K562 (cell line): ENCODE results near the gene LDB2. TPM values are rescaled to one million over a fixed set of nuclear protein-coding genes. Genes with fewer than 3 reads are reported as not detected.
"Not testable (repeated sequence)": the region's sequence is repeated elsewhere in the genome, so short reads cannot be mapped to it uniquely, and the experiment has no call there.

Experiments used
- ATAC-seq: fragments of 200-7000 bp; cut with Tn5 transposase; 3 replicates; pipeline ENCODE4 v1.9.1; 2020; ENCODE audit warnings: moderate library complexity
- BruUV-seq: library from RNA; stranded (reverse); fragments of 400-500 nt; replicated peaks from 2 replicates; lab custom pipeline; 2021; lab: Mats Ljungman, UMichigan
- CTCF ChIA-PET: fragments of 300-600 bp; formaldehyde crosslinking; extraction: SDS; loops from one replicate; lab custom pipeline; 2021; ENCODE audit warnings: low intra/inter-chr PET ratio; lab: Yijun Ruan, JAX
- POLR2A ChIA-PET: fragments of 300-600, 350-650 bp; sonication (Branson Sonifier 250); formaldehyde crosslinking; extraction: SDS; loops from one replicate; lab custom pipeline; 2021; ENCODE audit warnings: antibody characterized with exemption, inconsistent platforms; lab: Yijun Ruan, JAX
- DNase-seq, 4 experiments: peaks; one replicate each; pipeline versions ENCODE4 v3.0.0 to v3.0.0-alpha.2; 2011 to 2018; ENCODE audit warnings: low spot score in 3 of 4, mixed read lengths in 3 of 4; ENCODE audit errors: extremely low read depth in 1 of 4
- FAIRE-seq: peaks from 2 replicates; lab custom pipeline; 2011; peaks lifted over from hg19 to GRCh38; lab: Jason Lieb, UNC
- H2AFZ ChIP-seq: 2 replicates; pipeline ENCODE4 v1.6.0; 2011; ENCODE audit warnings: low read depth, low read length, control low read depth, inconsistent platforms
- H3K27ac ChIP-seq: fragments of 200-600 bp; 3 replicates; pipeline ENCODE4 v1.8.0; 2011; ENCODE audit warnings: low read depth, mild to moderate bottlenecking, control low read depth, inconsistent platforms, low read length, moderate library complexity, mixed read lengths; ENCODE audit errors: extremely low read depth
- H3K27me3 ChIP-seq, 2 experiments: fragments of 300-600 bp in 1 of 2; 2 replicates in 1 of 2; 3 replicates in 1 of 2; pipeline versions ENCODE4 v1.6.0 to v1.8.0; 2011; ENCODE audit warnings: inconsistent platforms in 2 of 2, low read length in 2 of 2, mild to moderate bottlenecking in 1 of 2, mixed read lengths in 1 of 2, moderate library complexity in 1 of 2; ENCODE audit not compliant: control insufficient read depth in 2 of 2, insufficient read depth in 2 of 2
- H3K36me3 ChIP-seq: fragments of 300-600 bp; 3 replicates; pipeline ENCODE4 v1.8.0; 2011; ENCODE audit warnings: mild to moderate bottlenecking, low read length, inconsistent platforms; ENCODE audit not compliant: control insufficient read depth, insufficient read depth
- H3K4me1 ChIP-seq, 2 experiments: fragments of 200-600 bp in 1 of 2; replicated peaks in 1 of 2; 2 replicates in 1 of 2; 3 replicates in 1 of 2; pipeline versions ENCODE4 v1.5.1 to v1.8.0; 2011; ENCODE audit warnings: inconsistent platforms in 2 of 2, low read length in 2 of 2, mild to moderate bottlenecking in 1 of 2, mixed read lengths in 1 of 2, moderate library complexity in 1 of 2; ENCODE audit not compliant: control insufficient read depth in 2 of 2, insufficient read depth in 2 of 2
- H3K4me2 ChIP-seq: 2 replicates; pipeline ENCODE4 v1.6.1; 2011; ENCODE audit warnings: low read length, control low read depth, inconsistent platforms, mixed read lengths; ENCODE audit not compliant: insufficient read depth
- H3K4me3 ChIP-seq: fragments of 200-600 bp; sonication (generic), shearing (Covaris generic); 2 replicates; pipeline ENCODE4 v1.5.1; 2016; ENCODE audit warnings: control low read depth, inconsistent platforms
- H3K79me2 ChIP-seq: fragments of 200-600 bp; 3 replicates; pipeline ENCODE4 v1.8.0; 2011; ENCODE audit warnings: low read length, inconsistent platforms; ENCODE audit not compliant: control insufficient read depth, insufficient read depth
- H3K9ac ChIP-seq, 2 experiments: 2 replicates each; pipeline versions ENCODE4 v1.6.0 to v1.6.1; 2011; ENCODE audit warnings: low read depth in 2 of 2, low read length in 2 of 2, control low read depth in 1 of 2, inconsistent platforms in 1 of 2, mild to moderate bottlenecking in 1 of 2, mixed read lengths in 1 of 2; ENCODE audit not compliant: insufficient read depth in 1 of 2
- H3K9me1 ChIP-seq: one replicate; pipeline ENCODE4 v1.6.0; 2011; ENCODE audit warnings: inconsistent platforms, mild to moderate bottlenecking, low read length, moderate library complexity; ENCODE audit not compliant: control insufficient read depth, insufficient read depth
- H3K9me3 ChIP-seq: replicated peaks from 2 replicates; pipeline ENCODE4 v1.5.1; 2011; ENCODE audit warnings: low read depth, low read length, inconsistent platforms; ENCODE audit not compliant: control insufficient read depth, insufficient read depth
- H4K20me1 ChIP-seq: replicated peaks from 2 replicates; pipeline ENCODE4 v1.6.1; 2011; ENCODE audit warnings: low read length, inconsistent platforms, mixed read lengths; ENCODE audit not compliant: control insufficient read depth, insufficient read depth
- CHD2 ChIP-seq: IDR thresholded peaks from 2 replicates; pipeline ENCODE4 v1.6.1; 2011; ENCODE audit warnings: low read depth, low read length
- FOSL1 ChIP-seq: fragments of 200-800 bp; sonication (Bioruptor generic); conservative IDR thresholded peaks from 2 replicates; pipeline ENCODE4 v1.6.1; 2016; ENCODE audit warnings: missing genetic modification characterization, missing compliant biosample characterization
- JUN ChIP-seq, 2 experiments: sonication (generic) in 1 of 2; formaldehyde crosslinking in 1 of 2; IDR thresholded peaks; 2 replicates each; pipeline versions ENCODE4 v1.6.1 to v1.8.0; 2012 to 2022; ENCODE audit warnings: borderline replicate concordance in 2 of 2, mild to moderate bottlenecking in 2 of 2, improper control_type of control experiment in 1 of 2, low read depth in 1 of 2, low read length in 1 of 2, missing genetic modification reagents in 1 of 2
- KAT8 ChIP-seq: fragments of 450-650 bp; IDR thresholded peaks from 2 replicates; pipeline ENCODE4 v1.6.1; 2016; ENCODE audit warnings: low read depth, mild to moderate bottlenecking
- MCM3 ChIP-seq: fragments of 450-650 bp; IDR thresholded peaks from 2 replicates; pipeline ENCODE4 v1.6.1; 2016
- PHF8 ChIP-seq: fragments of 200-600 bp; sonication (generic); IDR thresholded peaks from 2 replicates; pipeline ENCODE4 v1.6.1; 2012; ENCODE audit warnings: mixed run types, mild to moderate bottlenecking, inconsistent platforms, low read length, moderate library complexity, borderline replicate concordance
- WGBS: fragments of 100-300 bp; shearing (Covaris generic); methylation state at CpG from one replicate; pipeline ENCODE4 v1.1.6; 2016; ENCODE audit warnings: low coverage, mixed read lengths; ENCODE audit not compliant: insufficient coverage; ENCODE audit errors: missing lambda C conversion rate; 5-methylcytosine and 5-hydroxymethylcytosine counted together
- in situ Hi-C: fragments of 300-500 bp; cut with MboI; formaldehyde crosslinking; loops from 4 replicates; pipeline ENCODE4 v1.15.0; 2018; ENCODE audit warnings: inconsistent platforms, mixed read lengths
- intact Hi-C: fragments of 100-400 bp; cut with micrococcal nuclease; formaldehyde crosslinking; loops from 2 replicates; pipeline ENCODE4 v1.14.2; 2022
- polyA plus RNA-seq, 8 experiments: library from polyadenylated mRNA; depleted of rRNA in 4 of 8; stranded (reverse) in 5 of 8; unstranded in 3 of 8; fragments of >200 nt; fragmentation: Nextera tagmentation in 2 of 8; fragmentation: Illumina TruSeq in 1 of 8; extraction: Ambion mirVana in 2 of 8; extraction: Trizol in 1 of 8; gene quantifications; 2 replicates each; pipeline versions ENCODE4 v1.2.1 to v1.2.3, GENCODE V29; 2011 to 2014; ENCODE audit warnings: inconsistent platforms in 1 of 8, missing spikeins in 1 of 8
- total RNA-seq, 7 experiments: library from RNA; depleted of rRNA in 6 of 7; stranded (reverse); fragments of >200 nt in 6 of 7; fragmentation: Illumina TruSeq in 2 of 7; extraction: Trizol in 2 of 7; gene quantifications; 2 replicates each; pipeline versions ENCODE4 v1.2.1 to v1.2.3, GENCODE V29; 2011 to 2021; ENCODE audit warnings: low replicate concordance in 1 of 7
- TF ChIP-seq, protein P1 (sequence below): fragments of 150-350 bp; conservative IDR thresholded peaks from 2 replicates; pipeline ENCODE4 v1.6.1; 2014; ENCODE audit warnings: low read length

The LDB2 gene
- total and polyA plus RNA-seq, 9 of the 15 experiments (the other 6 are each of a cell fraction or from before 2014, with no cell fraction given) = 0.10 to 0.20 TPM; not detected in 7

DNA sequence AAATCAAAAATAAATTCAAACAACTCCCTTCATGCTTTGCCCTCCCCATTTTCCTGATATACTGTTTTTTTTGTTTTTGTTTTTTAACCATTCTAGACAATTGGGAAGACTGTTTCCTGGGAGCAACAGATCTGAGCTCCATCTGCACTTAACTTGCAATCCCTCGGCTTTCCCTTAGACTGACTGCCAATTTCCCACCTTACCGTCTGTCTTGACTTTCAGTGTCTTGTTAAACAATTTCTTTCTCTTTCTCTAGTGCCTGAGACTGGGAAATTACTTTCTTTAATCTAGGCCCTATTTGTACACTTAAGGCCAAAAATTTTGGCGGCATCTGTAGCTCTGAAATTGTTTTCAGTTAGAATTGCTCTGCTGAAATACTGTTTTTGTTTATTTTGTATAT lies 326.3 kb downstream of the LDB2 start (continued):
- TF ChIP-seq, protein P1, sequence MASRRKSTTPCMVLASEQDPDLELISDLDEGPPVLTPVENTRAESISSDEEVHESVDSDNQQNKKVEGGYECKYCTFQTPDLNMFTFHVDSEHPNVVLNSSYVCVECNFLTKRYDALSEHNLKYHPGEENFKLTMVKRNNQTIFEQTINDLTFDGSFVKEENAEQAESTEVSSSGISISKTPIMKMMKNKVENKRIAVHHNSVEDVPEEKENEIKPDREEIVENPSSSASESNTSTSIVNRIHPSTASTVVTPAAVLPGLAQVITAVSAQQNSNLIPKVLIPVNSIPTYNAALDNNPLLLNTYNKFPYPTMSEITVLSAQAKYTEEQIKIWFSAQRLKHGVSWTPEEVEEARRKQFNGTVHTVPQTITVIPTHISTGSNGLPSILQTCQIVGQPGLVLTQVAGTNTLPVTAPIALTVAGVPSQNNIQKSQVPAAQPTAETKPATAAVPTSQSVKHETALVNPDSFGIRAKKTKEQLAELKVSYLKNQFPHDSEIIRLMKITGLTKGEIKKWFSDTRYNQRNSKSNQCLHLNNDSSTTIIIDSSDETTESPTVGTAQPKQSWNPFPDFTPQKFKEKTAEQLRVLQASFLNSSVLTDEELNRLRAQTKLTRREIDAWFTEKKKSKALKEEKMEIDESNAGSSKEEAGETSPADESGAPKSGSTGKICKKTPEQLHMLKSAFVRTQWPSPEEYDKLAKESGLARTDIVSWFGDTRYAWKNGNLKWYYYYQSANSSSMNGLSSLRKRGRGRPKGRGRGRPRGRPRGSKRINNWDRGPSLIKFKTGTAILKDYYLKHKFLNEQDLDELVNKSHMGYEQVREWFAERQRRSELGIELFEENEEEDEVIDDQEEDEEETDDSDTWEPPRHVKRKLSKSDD = no peak
- TF ChIP-seq MCM3 (no peak), KAT8 (no peak)
- TF ChIP-seq, all 486 proteins: peak for 0

DNA sequence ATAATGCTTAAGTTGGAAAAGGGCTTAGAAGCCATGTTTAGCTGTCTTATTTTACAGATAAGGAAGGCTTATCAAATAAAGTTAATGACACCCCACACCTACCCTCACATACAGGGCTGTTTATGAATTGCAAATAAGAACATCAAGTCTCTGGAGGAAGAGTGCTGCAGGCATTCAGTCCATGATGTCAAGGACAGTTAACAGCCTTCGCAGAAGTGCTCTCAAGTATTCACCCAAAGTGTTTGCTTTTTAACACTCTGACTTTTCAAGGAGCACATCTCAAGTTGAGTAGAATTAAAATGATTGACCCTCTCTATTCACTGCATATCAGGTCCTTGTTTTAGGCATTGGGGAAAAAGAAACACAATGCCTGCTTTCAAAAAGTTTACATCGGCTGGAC lies 328.7 kb downstream of the LDB2 start:
- H3K36me3 ChIP-seq = no peaks in the 10 kb centered on the region
- H3K9ac ChIP-seq = no peak overlapping the region
- intact Hi-C loops (no loop called here), in situ Hi-C loops (no loop called here)
- H3K79me2 ChIP-seq = no peaks in the 10 kb centered on the region
- DNase-seq (no peak), ATAC-seq (no peak), FAIRE-seq (no peak)
- no peaks in the 10 kb centered on the region for H3K4me1 ChIP-seq
- no peak overlapping the region for H2AFZ ChIP-seq
- no peaks in the 10 kb centered on the region for H3K9me3 ChIP-seq
- 0% methylated on average over 2 of the region's 2 CpGs for WGBS
- no TSS peak for BruUV-seq
- POLR2A ChIA-PET = no interaction called here
- no peaks in the 10 kb centered on the region for H4K20me1 ChIP-seq
- H3K4me2 ChIP-seq = no peak overlapping the region
- TF ChIP-seq FOSL1 (tag) (no peak), JUN (IDR thresholded peaks at IDR 0.05; ENCODE audit: borderline replicate concordance, low read depth, low read length) (no peak), JUN (CRISPR knock-in tag; IDR thresholded peaks at IDR 0.05; ENCODE audit: borderline replicate concordance) (no peak), PHF8 (no peak), CHD2 (no peak)
- H3K27me3 ChIP-seq = no peaks in the 10 kb centered on the region; a peak in 1 of 5 replicates
- H3K27ac ChIP-seq = no peak overlapping the region
- no peak overlapping the region for H3K4me3 ChIP-seq
- no peaks in the 10 kb centered on the region for H3K9me1 ChIP-seq
- CTCF ChIA-PET = no interaction called here

DNA sequence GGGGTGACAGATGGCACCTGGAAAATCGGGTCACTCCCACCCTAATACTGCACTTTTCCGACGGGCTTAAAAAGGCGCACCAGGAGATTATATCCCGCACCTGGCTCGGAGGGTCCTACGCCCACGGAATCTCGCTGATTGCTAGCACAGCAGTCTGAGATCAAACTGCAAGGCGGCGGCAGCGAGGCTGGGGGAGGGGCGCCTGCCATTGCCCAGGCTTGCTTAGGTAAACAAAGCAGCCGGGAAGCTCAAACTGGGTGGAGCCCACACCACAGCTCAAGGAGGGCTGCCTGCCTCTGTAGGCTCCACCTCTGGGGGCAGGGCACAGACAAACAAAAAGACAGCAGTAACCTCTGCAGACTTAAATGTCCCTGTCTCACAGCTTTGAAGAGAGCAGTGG lies 341.1 kb downstream of the LDB2 start:
- H4K20me1 ChIP-seq, H3K4me3 ChIP-seq, H3K9ac ChIP-seq, H3K9me1 ChIP-seq, DNase-seq, BruUV-seq, CTCF ChIA-PET, H3K9me3 ChIP-seq, H3K27me3 ChIP-seq, H3K36me3 ChIP-seq, FAIRE-seq, in situ Hi-C loops, POLR2A ChIA-PET, H3K4me1 ChIP-seq, H3K4me2 ChIP-seq, ATAC-seq, H3K27ac ChIP-seq, H2AFZ ChIP-seq, H3K79me2 ChIP-seq, intact Hi-C loops: not testable (repeated sequence)
- WGBS = 0% methylated on average over 9 of the region's 14 CpGs
